ENCODE data around the gene ARPIN. TPM values are rescaled to one million over a fixed set of nuclear protein-coding genes. Genes with fewer than 3 reads are reported as not detected.

ARPIN gene
- total RNA-seq, 1 donor from 2014 or later: not detected

Other genes with a start within 250 kb of the ARPIN start
- gene PLIN1, start 233.6 kb downstream of the ARPIN start, total RNA-seq: not detected in 2 replicates
- gene PEX11A, start 222.2 kb downstream of the ARPIN start, total RNA-seq: 0.66 and 1.0 TPM in 2 replicates
- not detected in 2 replicates for gene WDR93, start 222.1 kb downstream of the ARPIN start, total RNA-seq
- gene MESP1, start 161.7 kb downstream of the ARPIN start, total RNA-seq: 4.6 and 6.6 TPM in 2 replicates
- gene MESP2, start 136.6 kb downstream of the ARPIN start, total RNA-seq: 0.10 TPM in 1 of 2 replicates, not detected in the other
- 0.44 and 0.67 TPM in 2 replicates for gene ANPEP, start 98.1 kb downstream of the ARPIN start, total RNA-seq
- gene AP3S2, start 19.0 kb downstream of the ARPIN start, total RNA-seq: 21.4 and 24.7 TPM in 2 replicates
- gene ZNF710, start 88.4 kb upstream of the ARPIN start, total RNA-seq: 22.6 and 23.1 TPM in 2 replicates
- 94.1 and 96.3 TPM in 2 replicates for gene IDH2, start 189.5 kb upstream of the ARPIN start, total RNA-seq